Ramos (cell line): ENCODE data around the gene GSTA3.
"Not testable (repeated sequence)": the region's sequence is repeated elsewhere in the genome, so short reads cannot be mapped to it uniquely, and the experiment has no call there.

Source experiments
- in situ Hi-C: fragments of 300-500 bp; cut with MboI; formaldehyde crosslinking; loops from one replicate; pipeline ENCODE4 v1.14.3; 2022; ENCODE audit warnings: low sequenced_read_pairs; ENCODE audit not compliant: unreplicated experiment

Gene GSTA3

GRCh38 chr6:52870335-52871091, 39.0 kb downstream of the GSTA3 start:
- in situ Hi-C loops, result not testable (repeated sequence)

- in situ Hi-C loops, result not testable (repeated sequence)
Measured at GRCh38 chr6:52868899-52869298, 40.6 kb downstream of the GSTA3 start.

- in situ Hi-C loops, result no loop called here
Measured at GRCh38 chr6:52868240-52868639, 41.3 kb downstream of the GSTA3 start.

GRCh38 chr6:52861151-52861550, 48.3 kb downstream of the GSTA3 start:
- in situ Hi-C loops, result not testable (repeated sequence)

GRCh38 chr6:52858416-52858815, 51.1 kb downstream of the GSTA3 start:
- in situ Hi-C loops, result no loop called here

DNA sequence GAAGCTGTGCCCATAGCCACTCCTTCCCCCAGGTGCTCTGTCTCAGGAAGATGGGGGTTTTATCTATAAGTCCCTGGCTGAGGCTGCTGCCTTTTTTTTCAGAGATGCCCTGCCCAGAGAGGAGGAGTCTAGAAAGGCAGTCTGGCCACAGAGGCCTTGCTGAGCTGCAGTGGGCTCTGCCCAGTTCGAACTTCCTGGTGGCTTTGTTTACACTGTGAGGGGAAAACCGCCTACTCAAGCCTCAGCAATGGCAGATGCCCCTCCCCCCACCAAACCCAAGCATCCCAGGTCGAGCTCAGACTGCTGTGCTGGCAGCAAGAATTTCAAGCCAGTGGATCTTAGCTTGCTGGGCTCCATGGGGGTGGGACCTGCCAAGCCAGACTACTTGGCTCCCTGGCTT, 53.4 kb downstream of the GSTA3 start:
- in situ Hi-C loops, result not testable (repeated sequence)

GRCh38 chr6:52849137-52849536, 60.4 kb downstream of the GSTA3 start:
- in situ Hi-C loops, result no loop called here
